GM12801 (cell line): ENCODE measurements around the gene ANTXRL.

Experiments used
- TF ChIP-seq, protein P1 (sequence below): IDR thresholded peaks from one replicate; pipeline ENCODE4 v1.5.1; 2011; ENCODE audit warnings: control low read depth; ENCODE audit not compliant: insufficient read length; ENCODE audit errors: extremely low read depth

ANTXRL gene

DNA sequence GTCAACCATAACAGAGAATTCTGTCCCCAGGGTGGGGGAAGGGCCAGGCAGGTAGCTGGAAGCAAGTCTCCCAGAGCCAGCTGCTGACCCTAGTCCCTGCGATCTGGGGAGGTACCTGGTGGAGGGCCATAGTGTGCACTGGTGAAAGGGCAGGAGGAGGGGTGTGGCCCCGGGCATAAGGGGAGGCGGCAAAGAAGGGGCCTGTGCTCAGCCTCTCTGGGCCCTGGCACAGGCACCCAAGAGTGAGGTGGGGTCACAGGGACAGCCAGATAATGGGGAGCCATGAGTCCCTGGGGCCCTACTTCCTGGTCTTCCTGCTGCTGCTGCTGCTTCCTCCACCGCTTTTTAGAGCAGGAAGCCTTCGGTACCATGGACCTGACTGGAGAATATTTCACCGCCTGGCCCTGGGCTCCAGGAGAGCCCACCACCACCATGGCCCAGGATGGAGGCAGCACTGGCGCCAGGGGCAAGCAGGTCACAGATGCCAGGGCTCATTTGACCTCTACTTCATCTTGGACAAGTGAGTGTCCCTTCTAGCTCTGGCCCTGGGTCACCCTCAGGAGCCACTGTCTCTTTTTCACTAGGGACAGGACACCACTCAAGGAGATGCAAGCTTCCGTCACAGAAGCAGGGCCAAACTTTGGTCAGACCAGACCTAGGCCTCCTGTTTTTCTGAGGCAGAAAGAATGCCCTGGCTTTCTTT is at the start of gene ANTXRL:
TSS of gene ANTXRL (plus strand) at position 7 of the 703 bp plus-strand sequence. CDS start at position 273, 266 bp downstream.
- TF ChIP-seq, protein P1, sequence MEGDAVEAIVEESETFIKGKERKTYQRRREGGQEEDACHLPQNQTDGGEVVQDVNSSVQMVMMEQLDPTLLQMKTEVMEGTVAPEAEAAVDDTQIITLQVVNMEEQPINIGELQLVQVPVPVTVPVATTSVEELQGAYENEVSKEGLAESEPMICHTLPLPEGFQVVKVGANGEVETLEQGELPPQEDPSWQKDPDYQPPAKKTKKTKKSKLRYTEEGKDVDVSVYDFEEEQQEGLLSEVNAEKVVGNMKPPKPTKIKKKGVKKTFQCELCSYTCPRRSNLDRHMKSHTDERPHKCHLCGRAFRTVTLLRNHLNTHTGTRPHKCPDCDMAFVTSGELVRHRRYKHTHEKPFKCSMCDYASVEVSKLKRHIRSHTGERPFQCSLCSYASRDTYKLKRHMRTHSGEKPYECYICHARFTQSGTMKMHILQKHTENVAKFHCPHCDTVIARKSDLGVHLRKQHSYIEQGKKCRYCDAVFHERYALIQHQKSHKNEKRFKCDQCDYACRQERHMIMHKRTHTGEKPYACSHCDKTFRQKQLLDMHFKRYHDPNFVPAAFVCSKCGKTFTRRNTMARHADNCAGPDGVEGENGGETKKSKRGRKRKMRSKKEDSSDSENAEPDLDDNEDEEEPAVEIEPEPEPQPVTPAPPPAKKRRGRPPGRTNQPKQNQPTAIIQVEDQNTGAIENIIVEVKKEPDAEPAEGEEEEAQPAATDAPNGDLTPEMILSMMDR = no peak

DNA sequence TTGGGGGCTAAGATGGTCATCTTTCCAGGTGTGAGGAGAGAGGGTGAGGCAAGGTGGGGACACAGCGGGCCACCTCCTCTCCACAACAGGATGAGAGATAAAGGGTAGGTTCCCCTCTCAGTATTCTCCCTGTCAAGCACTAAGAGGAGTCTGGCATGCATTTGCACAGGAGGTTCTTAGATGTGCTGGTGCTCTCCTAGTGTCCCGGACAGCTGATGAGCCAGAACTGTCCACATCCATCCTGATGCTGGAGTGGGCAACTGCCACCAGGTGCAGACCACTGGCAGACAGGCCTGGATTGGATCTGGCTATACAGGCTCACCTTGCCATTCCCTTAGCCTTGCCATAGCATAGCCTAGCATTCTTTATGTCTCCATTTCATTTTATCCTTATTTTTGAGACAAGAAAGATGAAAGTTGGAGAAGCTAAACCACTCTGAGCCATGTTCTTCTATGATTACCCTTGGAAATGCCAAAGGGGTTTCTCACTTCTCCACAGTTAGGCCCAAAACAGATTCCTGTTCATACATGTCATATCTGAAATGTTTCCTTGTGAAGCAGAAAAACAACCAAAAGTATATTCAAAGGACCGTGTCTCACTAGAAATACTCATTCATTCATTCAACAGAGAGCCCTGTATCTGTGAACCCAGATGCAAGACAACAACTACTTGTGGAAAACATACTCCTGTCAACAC is 48.8 kb upstream of the ANTXRL start:
- TF ChIP-seq, protein P1 = no peak

DNA sequence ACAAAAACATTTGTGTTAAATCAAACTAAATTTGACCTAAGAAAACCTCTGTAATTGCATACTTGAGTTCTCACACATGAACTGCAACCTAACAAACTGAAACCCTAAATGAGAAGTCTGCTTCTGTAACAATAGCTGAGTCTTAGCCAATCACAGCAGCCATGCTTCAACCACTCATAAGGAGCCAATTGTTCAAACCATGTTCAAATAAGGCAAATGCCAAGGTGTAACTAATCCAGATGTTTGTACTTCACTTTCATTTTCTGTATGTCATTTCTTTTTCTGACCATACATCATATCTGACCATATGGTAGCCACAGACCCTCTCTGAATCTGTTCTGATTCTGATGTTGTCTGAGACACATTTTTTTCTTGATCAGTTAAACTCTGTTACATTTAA is 47.5 kb upstream of the ANTXRL start:
- TF ChIP-seq, protein P1 = no peak

DNA sequence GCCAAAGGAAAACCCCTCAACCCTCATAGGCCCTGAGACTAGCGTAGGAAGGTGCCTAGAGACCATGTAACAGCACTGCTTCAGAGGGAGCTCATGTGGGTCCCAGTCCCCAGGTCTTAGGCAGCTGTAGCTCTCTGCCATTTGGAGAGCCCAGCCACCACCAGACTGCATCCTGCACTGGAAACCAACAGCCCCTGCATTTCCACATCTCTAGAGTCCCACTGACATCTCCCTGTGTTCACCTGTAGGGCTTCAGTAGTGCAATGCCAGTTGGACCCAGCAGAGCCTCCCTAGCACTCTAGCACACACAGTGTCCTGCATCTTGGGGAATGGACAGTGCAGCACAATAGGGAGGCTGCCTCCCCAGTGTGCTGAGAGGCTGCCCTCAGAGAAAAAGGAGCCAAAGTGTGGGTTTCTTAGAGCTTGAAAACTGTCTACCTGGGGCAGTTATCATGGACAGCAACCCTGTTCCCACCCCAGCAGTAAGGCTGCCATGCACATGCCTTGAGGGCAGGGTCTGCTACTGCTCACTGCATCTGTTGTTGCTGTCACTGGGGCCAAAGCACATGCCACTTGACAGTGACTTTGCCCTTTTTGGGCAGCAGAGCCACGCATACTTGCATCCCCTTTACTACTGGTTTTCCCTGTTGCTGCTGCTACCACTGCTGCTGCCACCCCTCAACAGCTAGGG is 46.7 kb upstream of the ANTXRL start:
- TF ChIP-seq, protein P1 = no peak

DNA sequence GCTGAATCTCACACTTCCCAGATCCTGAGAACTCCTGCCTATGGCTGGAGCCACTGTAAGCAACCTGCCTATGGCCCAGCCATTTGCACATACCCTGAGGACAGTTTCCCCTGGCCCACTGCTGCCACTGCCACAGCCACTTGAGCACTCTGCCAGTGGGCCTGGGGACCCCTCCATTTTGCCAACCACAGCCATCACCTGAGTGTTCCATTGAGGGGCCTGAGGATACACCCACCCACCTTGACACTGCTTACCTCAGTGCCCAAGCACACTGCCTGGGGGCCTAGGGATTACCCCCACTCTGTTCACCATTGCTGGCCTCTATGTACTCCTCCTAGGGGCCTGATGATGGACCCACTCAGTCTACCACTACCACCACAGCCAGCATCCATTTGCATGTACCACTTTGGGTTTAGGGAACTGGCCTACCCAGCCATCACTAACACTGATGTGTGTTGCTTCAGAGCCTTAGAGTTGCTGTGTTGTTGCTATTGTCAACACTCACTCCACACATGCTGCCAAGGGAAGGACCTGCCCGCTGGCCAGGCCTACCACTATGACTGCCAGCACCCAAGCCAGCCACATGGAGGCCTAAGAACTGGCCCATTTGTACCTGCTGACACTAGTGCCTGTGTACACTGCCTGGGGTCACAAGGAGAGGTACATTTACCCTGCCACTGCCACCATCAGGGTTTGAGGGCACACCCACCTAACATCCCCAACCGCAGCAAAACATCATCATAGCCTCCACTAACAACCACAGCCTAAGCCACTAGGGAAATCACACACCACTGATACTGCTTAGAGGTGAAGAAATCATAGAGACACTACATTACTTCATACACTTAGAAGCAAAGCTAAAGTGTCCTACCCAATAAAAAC is 45.9 kb upstream of the ANTXRL start:
- TF ChIP-seq, protein P1 = no peak

DNA sequence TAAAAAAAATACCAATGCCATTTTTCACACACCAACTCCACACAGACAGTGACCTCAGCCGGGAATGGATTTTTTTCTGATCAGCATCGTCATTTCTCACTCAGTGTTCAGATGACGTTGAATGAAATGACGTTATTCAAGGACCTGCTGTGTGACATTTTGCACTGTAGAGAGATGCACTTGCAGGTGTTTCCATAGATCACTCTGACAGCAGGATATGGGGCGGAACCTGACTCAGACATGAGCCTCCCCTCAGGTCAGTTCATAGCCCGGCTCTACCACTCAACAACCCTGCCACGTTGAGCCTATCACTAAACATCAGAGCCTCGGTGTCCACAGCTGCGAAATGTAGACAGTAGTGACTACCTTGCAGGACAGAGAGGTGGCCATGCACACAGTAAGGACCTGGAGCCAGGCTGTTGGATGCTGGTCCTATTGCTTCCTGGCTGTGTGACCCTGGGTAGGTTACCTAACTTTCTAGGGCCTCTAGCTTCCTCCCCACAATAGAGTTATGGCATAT is 41.4 kb upstream of the ANTXRL start:
- TF ChIP-seq, protein P1 = no peak

DNA sequence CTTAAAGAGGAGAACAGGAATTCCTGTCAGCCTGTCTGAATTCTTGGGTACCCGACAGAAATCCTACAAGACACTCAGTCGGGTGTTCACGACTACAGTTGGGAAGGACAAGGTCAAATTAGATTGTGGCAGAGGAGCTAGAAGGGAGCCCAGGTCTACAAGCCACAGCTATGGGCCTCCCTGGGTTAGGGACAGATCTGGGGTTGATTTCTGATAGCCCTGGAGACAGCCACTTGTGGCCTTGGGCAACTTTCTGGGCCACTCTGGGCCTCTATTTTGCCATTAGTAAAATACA is 39.7 kb upstream of the ANTXRL start:
- TF ChIP-seq, protein P1 = no peak
